ENCODE results near the gene CYBA. TPM values are rescaled to one million over a fixed set of nuclear protein-coding genes. Genes with fewer than 3 reads are reported as not detected.

Gene CYBA
- total and polyA plus RNA-seq, 2 donors (not counting 1 experiment from before 2014, with no cell fraction given): 701 to 1,336 TPM

DNA sequence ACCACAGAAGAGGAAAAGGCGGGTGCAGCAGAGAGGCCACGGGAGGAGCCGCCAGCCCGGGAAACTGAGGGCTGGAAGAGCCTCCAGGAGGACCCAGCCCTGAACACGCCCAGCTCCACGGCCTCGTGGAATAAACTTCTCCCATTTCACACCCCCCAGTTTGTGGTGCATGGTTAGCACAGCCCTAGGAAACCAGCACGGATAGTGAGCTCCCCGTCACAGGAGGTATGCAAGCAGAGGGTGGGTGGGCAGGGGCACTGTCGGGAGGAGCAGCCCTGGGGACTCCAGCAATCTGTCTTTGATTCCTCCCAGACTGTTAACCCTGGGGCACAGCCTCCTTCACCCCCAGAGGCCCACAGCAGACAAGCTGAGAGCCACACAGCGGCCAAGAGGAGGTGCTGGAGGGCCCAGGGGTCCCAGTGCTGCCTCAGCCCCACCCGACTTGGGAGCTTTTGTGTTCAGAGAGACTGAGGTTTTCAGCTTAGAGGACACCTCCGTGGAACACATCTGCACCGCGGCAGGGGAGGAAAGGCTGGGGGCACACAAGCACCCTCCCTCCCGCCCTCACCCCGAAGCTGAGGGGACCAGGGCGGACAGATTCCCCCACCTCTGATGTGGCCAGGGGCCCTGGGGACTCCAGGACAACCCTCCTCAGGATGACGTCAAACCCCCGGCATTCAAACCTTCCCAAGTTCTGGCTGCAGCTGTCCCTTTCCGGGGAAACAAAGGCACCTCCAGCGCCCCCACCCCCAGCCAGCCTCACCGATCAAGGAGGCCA, 14.2 kb downstream of the CYBA start:
- peak overlapping the region; percentile 81 for H3K27ac Mint-ChIP-seq
- Histone ChIP-seq H3K36me3 (replicated peaks in 1 of 2; ENCODE audit: control extremely low read depth in 1 of 2, control insufficient read depth in 1 of 2, extremely low read depth in 1 of 2, insufficient read depth in 2 of 2, low read length in 1 of 2) (peaks cover 0 to 8% of the 10 kb centered on the region in 2 experiments), H3K27ac (ENCODE audit: low read length in 2 of 2) (no peak overlapping the region), H3K9ac (ENCODE audit: low read length) (no peak overlapping the region), H3K4me3 (ENCODE audit: control extremely low read depth in 1 of 5, extremely low read depth in 1 of 5, insufficient read depth in 1 of 5, low read depth in 2 of 5, low read length in 4 of 5) (no peak overlapping the region), H3K9me3 (ENCODE audit: control extremely low read depth in 1 of 3, control insufficient read depth in 2 of 3, insufficient read depth in 1 of 3, low read length in 2 of 3) (peaks cover 0 to 32% (median 0%) of the 10 kb centered on the region in 3 donors), H4K20me1 (ENCODE audit: control insufficient read depth, insufficient read depth, low read length, poor library complexity, severe bottlenecking) (peaks cover 52% of the 10 kb centered on the region), H2AFZ (ENCODE audit: insufficient read depth, low read depth, low read length, poor library complexity, severe bottlenecking) (no peak overlapping the region), H3K79me2 (ENCODE audit: control insufficient read depth, insufficient read depth, low read length) (peaks cover 9% of the 10 kb centered on the region), H3K4me1 (ENCODE audit: control insufficient read depth in 2 of 2, insufficient read depth in 2 of 2, low read length in 2 of 2) (peaks cover 63 to 84% of the 10 kb centered on the region in 2 donors), H3K4me2 (replicated peaks; ENCODE audit: low read depth, low read length, poor library complexity, severe bottlenecking) (no peak overlapping the region), H3K27me3 (replicated peaks in 1 of 4; ENCODE audit: control extremely low read depth in 1 of 4, control insufficient read depth in 3 of 4, insufficient read depth in 4 of 4, low read length in 3 of 4) (peaks cover 0 to 8% (median 0%) of the 10 kb centered on the region in 4 experiments)
- CTCF ChIA-PET: interaction anchor here (1.3 to 2.9 kb wide), 2 partner anchors 13 to 66 kb away, joined by 7 to 9 read pairs; partner anchors contain the start of gene ZC3H18
- WGBS (ENCODE audit: insufficient coverage): 69% methylated on average over 17 of the region's 23 CpGs
- DNase-seq (no peak), ATAC-seq (ENCODE audit: low read depth) (no peak)
- H3K27me3 Mint-ChIP-seq: no peaks in the 10 kb centered on the region
- H3K4me3 Mint-ChIP-seq: peak overlapping the region; percentile 37
- POLR2A ChIA-PET: interaction anchor here (0.6 to 2.7 kb wide), 6 partner anchors 13 to 133 kb away, joined by 3 to 16 read pairs (median 6); partner anchors contain the start of genes CYBA and MVD
- TF ChIP-seq, protein P1, sequence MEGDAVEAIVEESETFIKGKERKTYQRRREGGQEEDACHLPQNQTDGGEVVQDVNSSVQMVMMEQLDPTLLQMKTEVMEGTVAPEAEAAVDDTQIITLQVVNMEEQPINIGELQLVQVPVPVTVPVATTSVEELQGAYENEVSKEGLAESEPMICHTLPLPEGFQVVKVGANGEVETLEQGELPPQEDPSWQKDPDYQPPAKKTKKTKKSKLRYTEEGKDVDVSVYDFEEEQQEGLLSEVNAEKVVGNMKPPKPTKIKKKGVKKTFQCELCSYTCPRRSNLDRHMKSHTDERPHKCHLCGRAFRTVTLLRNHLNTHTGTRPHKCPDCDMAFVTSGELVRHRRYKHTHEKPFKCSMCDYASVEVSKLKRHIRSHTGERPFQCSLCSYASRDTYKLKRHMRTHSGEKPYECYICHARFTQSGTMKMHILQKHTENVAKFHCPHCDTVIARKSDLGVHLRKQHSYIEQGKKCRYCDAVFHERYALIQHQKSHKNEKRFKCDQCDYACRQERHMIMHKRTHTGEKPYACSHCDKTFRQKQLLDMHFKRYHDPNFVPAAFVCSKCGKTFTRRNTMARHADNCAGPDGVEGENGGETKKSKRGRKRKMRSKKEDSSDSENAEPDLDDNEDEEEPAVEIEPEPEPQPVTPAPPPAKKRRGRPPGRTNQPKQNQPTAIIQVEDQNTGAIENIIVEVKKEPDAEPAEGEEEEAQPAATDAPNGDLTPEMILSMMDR (IDR thresholded peaks at IDR 0.05): no peak
- TF ChIP-seq EZH2 (IDR thresholded peaks at IDR 0.05; ENCODE audit: borderline replicate concordance, insufficient read depth, low read depth, low read length, poor library complexity, severe bottlenecking): no peak
- intact Hi-C loops (cut with micrococcal nuclease): loop anchor here (10.0 kb wide), 1 partner anchor 148 kb away; the partner anchor contains the start of gene PIEZO1
- no peaks in the 10 kb centered on the region for H3K9me3 Mint-ChIP-seq (ENCODE audit: insufficient read depth)
- peaks cover 72% of the 10 kb centered on the region for H3K4me1 Mint-ChIP-seq
